Dermis blood vessel endothelial cell (primary cell): ENCODE data around the gene RAP2A. TPM values are rescaled to one million over a fixed set of nuclear protein-coding genes. Genes with fewer than 3 reads are reported as not detected.

Experiments
- DNase-seq: peaks from one replicate; pipeline ENCODE4 v3.0.0; 2010
- total RNA-seq: library from RNA; depleted of rRNA; stranded (reverse); fragments of >200 nt; gene quantifications from 2 replicates; pipeline ENCODE4 v1.2.3, GENCODE V29; 2014

Gene RAP2A
- total RNA-seq, 1 donor from 2014 or later, result 61.1 TPM

GRCh38 chr13:97496511-97496910 is 62.5 kb downstream of the RAP2A start:
- DNase-seq, result no peak

- no peak for DNase-seq
Measured at GRCh38 chr13:97497400-97497799, 63.4 kb downstream of the RAP2A start.

GRCh38 chr13:97498419-97498818 is 64.5 kb downstream of the RAP2A start:
- no peak for DNase-seq

DNA sequence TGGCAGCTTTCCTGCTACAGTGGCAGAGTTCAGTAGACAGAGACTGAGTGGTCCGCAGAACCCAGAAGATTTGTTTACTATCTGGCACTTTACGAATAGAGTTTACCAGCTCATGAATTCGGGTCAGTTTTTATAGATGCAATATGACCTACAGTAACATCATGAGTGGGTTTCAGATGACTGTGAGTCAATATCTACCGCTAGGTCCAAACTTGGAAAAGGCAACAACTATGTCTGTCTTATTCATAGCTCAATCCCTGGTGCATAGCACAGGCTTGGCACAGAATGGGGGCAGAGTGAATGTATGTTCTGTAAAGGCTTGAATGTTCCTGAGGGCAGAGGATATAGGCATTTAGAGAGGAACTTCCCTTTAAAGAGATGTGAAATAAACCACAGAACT is 65.2 kb downstream of the RAP2A start:
- DNase-seq, result no peak

DNA sequence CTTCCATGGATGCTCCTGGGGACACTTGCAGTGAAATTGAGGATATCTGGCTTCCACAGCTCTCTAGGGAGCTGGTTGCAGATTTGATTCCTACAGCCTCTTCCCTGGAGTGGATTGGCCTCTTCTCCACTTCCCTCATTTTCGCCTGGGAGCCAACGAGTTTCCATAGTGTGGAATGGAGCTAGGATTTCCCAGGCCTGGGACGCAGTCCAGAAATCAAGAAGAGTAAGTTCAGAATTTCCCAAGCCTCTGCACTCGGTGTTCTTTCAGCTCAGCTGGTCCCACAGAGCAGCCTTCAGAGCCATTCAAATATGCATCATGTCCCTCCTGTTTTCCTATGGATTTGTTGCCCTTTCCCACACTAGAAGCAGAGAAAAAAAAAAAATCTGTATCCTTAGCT is 68.2 kb downstream of the RAP2A start:
- no peak for DNase-seq

GRCh38 chr13:97502706-97503105 is 68.7 kb downstream of the RAP2A start:
- DNase-seq, result no peak

GRCh38 chr13:97505017-97505416 is 71.0 kb downstream of the RAP2A start:
- no peak for DNase-seq

DNA sequence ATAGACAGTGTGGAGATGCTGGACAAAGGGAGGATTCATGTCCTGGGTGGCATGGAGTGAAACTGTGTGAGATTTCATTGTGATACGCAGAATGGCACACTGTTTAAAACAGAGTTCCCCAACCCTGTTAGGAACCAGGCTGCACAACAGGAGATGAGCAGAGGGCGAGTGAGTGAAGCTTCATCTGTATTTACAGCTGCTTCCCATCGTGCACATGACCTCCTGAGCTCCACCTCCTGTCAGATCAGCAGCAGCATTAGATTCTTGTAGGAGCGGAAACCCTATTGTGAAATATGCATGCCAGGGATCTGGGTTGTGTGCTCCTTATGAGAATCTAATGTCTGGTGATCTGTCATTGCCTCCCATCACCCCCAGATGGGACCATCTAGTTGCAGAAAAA is 72.5 kb downstream of the RAP2A start:
- DNase-seq, result peak; percentile 74

GRCh38 chr13:97512732-97513131 is 78.8 kb downstream of the RAP2A start:
- DNase-seq, result peak; percentile 7

DNA sequence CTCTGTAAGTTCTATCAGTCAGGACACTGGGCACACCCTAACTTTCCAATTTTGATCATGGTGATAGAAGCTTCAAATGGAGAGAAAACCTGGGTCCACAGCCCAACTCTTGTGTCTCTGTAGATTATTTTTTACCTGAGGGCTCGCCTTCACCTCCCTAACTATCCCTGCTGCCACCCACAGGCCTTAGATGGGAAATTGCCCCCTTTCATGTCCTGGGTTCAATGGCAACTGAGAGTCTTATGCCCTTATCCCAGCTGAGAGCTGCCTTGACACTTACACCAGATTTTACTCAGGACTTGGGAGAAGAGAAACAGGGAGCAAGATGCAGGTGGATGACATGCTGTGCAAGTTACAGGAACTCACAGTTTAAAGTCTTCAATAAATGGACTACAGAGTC is 81.7 kb downstream of the RAP2A start:
- no peak for DNase-seq

DNA sequence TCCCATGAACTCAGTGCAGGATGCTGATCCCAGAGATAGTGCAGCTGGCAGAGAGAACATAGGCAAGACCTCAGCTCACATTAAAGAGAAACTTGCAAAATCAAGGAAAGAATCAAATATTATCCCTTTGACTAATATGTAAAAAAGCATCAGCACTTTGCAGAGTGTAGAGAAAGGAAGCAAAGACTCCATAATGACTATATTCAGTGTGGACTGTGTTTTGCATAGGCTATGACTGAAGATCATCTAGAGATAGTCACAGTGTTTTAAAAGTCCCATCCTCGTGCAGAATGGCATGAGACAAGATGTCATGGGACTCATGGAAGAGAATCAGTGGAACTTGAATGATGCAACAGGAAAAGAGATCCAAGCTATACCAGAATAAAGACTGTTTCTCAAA is 84.0 kb downstream of the RAP2A start:
- no peak for DNase-seq

Other genes with a start within 250 kb of the RAP2A start
- gene MBNL2, start 211.8 kb upstream of the RAP2A start, total RNA-seq, result 78.3 and 90.6 TPM in 2 replicates